DMS53 treated with DMSO at 0.1 percent for 48 hours (cell line): ENCODE data around the gene MAGI2.
A peak's percentile ranks its signal among the peaks of the same experiment; 100 is the strongest.

Source experiments
- DNase-seq: peaks from one replicate; lab custom pipeline; 2025; ENCODE audit not compliant: unreplicated experiment; lab: John Stamatoyannopoulos, UW

The MAGI2 gene

DNA sequence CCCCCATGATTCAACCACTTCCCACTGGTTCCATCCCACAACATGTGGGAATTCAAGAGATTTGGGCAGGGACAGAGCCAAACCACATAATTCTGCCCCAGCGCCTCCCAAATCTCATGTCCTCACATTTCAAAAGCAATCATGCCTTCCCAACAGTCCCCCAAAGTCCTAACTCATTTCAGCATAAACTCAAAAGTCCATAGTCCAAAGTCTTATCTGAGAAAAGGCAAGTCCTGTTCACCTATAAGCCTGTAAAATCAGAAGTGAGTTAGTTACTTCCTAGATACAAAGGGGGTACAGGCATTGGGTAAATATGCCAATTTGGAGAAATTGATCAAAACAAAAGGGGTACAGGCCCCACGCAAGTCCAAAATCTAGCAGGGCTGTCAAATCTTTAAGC is 272.9 kb downstream of the MAGI2 start:
- DNase-seq: no peak

GRCh38 chr7:79176859-79177477 is 276.5 kb downstream of the MAGI2 start:
- DNase-seq: peak; percentile 58

- DNase-seq: no peak
Measured at GRCh38 chr7:79175374-79175773, 278.1 kb downstream of the MAGI2 start.

DNA sequence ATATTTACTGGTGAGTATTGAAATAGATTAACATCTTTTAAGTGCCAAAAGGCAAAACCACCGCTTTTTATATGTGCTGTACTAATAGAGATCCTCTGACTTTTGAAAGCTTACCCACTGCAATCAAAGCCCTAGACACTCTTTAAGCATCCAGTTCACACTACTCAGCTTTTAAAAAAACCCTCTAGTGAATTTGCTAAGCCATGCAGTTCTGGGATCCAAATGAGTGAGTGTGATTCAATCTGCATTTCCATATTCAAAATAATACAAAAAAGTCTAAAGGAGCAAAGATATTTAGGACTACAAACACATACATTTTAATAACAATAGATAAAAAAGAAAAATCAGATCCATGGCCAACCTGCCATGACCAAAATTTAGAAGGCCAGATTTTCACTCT is 288.2 kb downstream of the MAGI2 start:
- DNase-seq: peak; percentile 9

DNA sequence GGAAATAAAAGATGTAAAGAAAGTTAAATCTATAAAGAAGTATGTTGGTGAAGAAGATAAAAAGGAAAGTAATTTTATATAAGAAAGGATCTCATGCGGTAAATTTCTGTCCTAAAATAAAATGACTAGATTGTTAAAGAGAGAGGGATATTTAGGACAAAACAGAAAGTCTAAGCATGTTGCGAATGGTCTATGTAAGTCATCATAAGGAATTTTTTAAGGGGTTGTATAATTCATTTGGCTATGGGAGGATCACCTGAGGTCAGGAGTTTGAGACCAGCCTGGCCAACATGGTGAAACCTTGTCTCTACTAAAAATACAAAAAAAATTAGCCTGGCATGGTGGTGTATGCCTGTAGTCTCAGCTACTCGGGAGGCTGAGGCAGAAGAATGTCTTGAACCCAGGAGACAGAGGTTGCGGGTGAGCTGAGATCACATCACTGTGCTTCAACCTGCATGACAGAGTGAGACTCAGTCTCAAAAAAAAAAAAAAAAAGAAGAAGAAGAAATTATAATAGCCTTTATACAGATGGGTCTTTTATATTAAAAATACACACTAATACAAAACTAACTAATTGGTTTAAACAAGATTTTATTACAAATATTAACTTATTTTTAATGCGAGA is 294.3 kb downstream of the MAGI2 start:
- no peak for DNase-seq

DNA sequence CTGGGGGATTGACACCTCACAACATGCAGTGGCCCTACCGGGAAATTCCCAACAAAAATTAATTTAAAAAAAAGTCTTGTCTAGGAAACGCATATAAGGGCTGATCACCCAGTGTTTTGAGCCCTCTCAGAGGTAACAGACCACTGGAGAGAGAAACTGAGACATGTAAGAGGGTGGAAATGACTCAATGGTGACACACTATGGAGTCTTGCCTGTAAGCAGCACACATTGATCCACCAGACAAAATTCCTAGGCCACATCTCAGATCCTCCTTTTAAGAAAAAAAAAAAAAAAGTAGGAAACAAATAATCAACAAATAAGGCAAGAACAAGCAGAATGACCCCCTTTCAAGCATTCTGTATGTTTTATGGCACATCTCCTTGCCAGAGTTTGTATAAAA is 296.2 kb downstream of the MAGI2 start:
- DNase-seq: no peak

GRCh38 chr7:79149831-79150230 is 303.6 kb downstream of the MAGI2 start:
- no peak for DNase-seq

- DNase-seq: no peak
Measured at GRCh38 chr7:79142706-79143105, 310.8 kb downstream of the MAGI2 start.

- no peak for DNase-seq
Measured at GRCh38 chr7:79141252-79141651, 312.2 kb downstream of the MAGI2 start.

- no peak for DNase-seq
Measured at GRCh38 chr7:79137942-79138341, 315.5 kb downstream of the MAGI2 start.

- DNase-seq: peak; percentile 50
Measured at GRCh38 chr7:79132844-79133451, 320.5 kb downstream of the MAGI2 start.

DNA sequence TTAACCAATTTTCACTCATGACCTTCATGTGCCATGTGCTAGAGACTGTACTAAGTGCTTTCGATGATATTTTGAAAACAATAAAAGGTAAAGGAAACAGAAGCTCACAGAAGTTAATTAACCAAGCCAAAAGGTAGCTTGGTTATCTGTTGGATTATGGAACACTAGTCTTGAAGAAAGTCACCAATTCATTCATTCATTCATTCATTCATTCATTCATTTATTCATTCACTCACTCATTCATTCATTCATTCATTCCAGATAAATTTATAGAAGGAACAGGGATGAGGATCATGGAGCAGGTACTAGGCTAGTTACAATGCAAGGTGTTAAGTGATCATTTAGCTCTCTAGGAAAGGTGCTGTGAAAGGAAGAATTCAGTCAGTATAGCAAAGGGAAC is 322.8 kb downstream of the MAGI2 start:
- DNase-seq: no peak

DNA sequence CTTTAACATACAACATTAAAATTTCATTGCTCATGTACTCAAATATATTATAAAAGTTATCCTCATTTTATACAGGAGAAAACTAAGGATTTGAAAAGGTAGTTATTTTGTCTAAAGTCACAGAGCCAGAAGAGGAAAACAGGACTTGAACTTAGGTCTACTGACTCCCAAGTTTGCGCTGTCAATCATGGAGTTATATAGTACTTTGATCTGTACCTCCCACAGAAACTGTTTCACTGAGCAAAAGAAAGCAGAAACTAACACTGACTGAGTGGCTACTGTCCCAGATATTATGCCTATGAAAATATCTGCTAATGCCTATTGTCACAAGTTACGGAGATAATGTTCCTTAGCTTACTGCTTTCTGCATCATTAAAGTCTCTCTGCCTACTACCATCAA is 329.1 kb downstream of the MAGI2 start:
- DNase-seq: no peak

- DNase-seq: no peak
Measured at GRCh38 chr7:79118143-79118542, 335.3 kb downstream of the MAGI2 start.

GRCh38 chr7:79096361-79096805 is 357.1 kb downstream of the MAGI2 start:
- no peak for DNase-seq

DNA sequence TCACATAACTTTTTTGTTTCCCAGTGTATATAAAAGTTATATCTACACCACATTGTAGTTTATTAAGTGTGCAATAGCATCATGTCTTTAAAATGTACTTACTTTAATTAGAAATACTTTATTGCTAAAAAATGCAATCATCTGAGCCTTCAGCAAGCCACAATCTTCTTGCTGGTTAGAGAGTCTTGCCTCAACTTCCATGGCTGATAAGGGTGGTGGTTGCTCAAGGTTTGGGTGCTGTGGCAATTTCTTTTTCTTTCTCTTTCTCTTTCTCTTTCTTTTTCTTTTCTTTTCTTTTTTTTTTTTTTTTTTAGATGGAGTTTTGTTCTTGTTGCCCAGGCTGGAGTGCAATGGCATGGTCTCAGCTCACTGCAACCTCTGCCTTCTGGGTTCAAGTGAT is 360.0 kb downstream of the MAGI2 start:
- DNase-seq: no peak

DNA sequence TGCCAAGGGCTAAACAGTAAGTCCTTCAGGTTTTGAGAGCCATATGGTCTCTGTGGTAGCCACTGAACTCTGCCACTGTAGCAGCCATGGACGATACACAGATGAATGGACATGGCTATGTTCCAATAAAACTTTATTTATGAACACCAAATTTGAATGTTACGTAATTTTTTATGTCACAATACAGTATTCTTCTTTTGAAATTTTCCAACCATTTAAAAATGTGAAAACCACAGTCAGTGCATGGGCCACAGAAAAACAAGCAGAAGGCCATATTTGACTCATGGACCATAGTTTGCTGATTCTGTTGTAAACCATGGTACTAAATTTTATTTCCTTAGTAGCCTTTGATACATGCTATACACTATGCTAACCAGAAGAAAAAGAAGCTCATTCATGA is 361.8 kb downstream of the MAGI2 start:
- DNase-seq: no peak

DNA sequence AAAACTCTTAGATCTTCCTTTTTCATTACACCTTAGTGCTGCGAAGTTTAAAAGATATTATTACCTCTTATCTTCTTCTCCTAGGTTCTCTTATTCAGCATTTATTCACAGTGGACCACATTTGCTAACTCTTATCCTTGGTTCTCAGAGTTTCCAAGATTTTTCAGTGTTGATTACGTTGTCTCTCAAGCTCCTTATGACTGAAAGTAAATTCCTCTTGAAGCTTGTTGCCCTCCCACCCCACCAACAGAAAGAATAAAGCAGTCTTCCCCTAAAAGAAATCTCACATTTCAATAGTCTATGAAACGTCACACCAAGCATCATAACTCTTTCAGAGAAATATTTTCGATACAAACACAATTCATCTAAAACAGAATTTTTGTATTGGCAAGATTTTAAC is 362.5 kb downstream of the MAGI2 start:
- DNase-seq: no peak

GRCh38 chr7:79090543-79090942 is 362.9 kb downstream of the MAGI2 start:
- DNase-seq: no peak

- no peak for DNase-seq
Measured at GRCh38 chr7:79084423-79084822, 369.0 kb downstream of the MAGI2 start.

DNA sequence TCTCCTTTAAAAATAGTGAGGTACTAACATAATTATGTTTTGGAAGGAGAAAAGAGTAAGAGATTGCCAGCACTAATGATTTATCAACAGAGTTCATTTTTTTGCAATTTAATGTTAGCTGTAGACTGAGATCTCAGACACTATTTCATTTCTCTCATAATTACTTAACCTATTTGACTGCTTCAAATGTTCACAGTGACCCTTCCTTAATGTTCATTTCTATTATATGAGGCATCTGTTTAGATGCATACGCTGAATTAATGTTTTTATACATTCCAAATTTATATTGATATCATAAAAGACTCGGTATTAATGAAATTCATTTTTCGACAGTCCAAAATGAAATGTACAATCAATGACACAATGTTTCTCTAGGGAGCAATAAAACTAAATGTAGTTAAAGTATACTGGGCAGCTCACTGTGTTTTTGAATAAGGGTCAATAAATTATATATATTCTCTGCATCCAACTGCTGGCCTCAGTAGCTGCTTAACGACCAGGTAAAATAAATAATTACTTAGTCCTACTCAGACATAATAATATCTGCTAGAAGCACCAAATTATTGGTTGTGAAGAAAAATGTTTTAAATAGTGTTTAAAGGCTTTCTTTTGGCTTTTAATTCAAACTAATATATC is 373.4 kb downstream of the MAGI2 start:
- no peak for DNase-seq

DNA sequence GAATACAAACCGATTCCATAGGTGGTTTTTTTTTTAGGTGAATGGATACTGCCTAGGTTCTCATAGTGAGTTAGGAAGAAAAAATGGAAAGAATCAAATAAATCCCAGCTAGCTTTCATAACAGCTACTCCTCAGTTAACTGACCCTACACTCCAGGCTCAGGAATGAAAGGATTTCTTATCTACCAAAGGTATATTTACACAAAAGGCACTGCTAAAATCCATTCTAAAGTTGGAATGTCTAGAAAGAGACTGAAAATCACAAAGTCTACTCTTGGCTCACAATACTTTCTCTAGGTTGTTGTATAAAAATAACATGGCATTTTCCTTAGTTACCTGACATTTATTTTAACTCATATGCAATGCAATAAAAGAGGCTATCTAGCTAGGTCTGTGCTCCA is 375.2 kb downstream of the MAGI2 start:
- DNase-seq: no peak
